ENCODE measurements around the gene PRKAA1.
A peak's percentile ranks its signal among the peaks of the same experiment; 100 is the strongest.

Gene PRKAA1

DNA sequence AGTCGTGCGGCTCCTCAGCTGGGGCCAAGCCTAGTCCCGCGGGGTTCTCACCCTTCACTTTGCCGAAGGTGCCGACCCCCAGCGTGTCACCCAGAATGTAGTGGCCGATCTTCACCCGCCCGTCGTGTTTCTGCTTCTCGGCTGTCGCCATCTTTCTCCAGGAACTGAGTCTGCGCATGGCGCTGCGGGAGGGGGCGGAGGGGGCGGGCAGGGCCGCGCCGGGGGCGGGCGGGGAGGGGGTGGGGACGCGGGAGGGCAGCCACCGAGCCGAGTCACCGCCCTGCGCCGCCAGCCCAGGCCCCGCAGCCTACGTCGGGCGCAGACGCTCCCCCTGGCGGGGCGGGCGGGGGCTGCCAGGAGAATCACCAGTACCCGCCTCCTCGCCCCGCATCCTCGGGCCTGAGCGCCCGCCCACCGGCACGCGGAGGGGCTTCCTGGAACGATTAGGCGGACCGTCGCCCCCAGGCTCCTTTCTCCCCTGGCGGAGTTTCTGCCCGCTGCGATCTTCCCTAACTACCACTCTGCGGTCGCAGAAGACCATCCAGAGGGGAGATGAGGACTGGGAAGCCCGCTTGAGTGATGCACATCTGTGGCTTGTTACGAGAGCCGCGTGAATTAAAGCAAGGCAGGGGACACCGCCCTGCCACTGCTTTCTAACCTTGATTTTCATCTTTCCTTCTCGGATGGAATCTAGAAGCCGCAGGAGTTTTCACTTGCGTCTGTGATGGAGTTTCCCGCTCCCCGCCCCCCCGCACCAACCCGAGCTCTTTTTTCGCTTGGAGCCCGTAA is at the start of gene PRKAA1:
TSS of gene PRKAA1 (minus strand) at position 363 of the 789 bp plus-strand sequence. CDS start at position 178, 185 bp downstream.
- no peak for FAIRE-seq

DNA sequence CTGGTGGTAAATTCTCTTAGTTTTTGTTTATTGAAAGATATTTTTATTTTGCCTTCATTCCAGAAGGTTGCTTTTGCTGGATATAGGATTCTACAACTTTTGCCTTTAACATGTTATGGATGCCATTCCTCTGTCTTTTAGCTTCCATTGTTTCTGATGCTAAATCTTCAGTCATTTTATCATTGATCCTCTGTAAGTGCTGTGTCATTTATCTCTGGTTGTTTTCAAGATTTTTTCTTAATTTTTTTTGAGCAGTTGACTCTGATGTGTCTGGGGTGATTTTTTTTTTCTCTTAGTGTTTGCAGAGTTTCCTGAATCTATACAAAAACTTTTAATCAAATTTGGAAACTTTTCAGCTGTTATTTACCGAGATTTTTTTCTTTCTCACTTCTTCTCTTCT is 49.4 kb upstream of the PRKAA1 start:
- no peak for FAIRE-seq

- FAIRE-seq = no peak
Observed at GRCh38 chr5:40846371-40846770, 48.2 kb upstream of the PRKAA1 start.

DNA sequence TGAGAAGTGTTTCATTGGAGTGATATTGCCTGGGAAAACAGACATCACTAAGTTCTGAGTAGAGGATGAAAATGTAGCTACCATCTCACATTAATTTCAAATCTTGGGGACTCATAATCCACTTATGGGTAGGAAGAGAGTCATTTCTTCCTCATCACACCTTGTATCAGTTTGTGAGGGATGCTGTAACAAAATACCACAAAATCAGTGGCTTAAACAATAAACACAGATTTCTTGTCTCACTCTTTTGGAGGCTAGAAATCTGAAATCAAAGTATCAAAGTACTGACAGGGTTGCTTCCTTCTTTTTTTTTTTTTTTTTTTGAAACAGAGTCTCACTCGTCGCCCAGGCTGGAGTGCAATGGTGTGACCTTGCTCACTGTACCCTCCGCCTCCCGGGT is 46.4 kb upstream of the PRKAA1 start:
- FAIRE-seq = no peak

DNA sequence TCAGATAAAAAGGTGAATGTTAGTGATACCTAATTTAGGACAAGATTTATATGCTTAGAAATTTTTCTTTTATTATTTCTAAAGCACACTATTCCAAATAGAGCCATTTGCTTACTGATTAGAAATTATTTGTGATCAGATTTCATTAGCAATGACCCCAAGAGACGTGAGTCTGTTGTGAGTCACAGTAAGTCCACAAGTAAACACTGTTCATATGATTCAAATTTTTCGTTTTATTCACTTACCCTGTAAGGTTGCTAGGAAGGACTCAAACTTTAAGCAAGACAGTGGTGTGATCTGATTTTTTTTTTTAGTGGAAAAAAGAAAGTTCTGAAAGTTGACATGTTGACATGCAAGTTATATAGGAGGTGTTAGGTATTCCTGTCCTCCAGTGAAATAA is 44.2 kb upstream of the PRKAA1 start:
- no peak for FAIRE-seq

- no peak for FAIRE-seq
Observed at GRCh38 chr5:40841068-40841805, 43.1 kb upstream of the PRKAA1 start, which contains the start of gene CARD6. CARD6 (plus strand) TSS chr5:40841367; CDS start chr5:40841383, 16 bp downstream.

GRCh38 chr5:40838086-40838485 is 39.9 kb upstream of the PRKAA1 start:
- no peak for FAIRE-seq

- FAIRE-seq = peak; percentile 62
Observed at GRCh38 chr5:40834849-40835787, 36.9 kb upstream of the PRKAA1 start, which contains the start of gene RPL37. RPL37 (minus strand) TSS chr5:40835222; CDS start chr5:40835185, 37 bp downstream.

DNA sequence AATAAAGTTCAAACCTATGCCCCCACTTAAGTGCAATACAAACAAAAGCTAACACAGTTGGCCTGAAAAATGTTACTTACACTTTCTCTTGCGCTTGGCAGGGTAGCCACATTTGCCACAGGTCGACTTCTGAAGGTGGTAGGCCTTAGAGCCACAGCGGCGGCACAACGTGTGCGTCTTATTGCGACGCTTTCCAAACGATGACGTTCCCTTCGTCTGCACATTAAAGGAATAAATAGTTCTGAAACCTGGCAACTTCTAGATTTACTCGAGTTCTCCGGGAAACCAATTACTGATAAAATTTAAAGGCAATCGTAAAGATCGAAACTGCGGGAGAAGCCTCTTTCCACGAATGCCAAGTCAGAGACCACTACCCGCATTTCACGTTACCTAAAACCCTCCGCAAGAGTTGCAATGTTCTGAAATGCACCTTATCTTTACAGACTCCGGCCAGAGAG is 36.2 kb upstream of the PRKAA1 start:
- FAIRE-seq = no peak

DNA sequence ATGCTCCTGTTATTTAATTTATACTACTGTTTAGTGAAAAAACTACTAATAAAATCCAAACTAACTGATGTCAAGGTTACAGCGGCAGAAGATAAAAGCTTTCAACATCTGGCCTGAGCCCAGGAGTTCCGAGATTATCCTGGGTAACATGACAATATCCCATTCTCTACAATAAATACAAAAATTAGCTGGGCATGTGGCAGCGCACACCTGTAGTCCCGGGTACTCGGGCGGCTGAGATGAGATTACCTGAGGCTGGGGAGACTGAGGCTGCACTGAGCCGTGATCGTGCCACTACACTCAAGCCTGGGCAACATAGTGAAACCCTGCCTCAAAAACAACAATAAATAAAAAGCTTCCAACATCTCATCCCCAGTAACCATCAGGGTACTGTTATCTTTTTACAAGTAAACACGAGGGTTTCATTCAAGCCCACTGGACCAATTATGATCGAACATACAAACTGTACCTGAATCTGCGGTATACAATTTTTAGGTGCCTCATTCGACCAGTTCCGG is 35.6 kb upstream of the PRKAA1 start:
- no peak for FAIRE-seq

DNA sequence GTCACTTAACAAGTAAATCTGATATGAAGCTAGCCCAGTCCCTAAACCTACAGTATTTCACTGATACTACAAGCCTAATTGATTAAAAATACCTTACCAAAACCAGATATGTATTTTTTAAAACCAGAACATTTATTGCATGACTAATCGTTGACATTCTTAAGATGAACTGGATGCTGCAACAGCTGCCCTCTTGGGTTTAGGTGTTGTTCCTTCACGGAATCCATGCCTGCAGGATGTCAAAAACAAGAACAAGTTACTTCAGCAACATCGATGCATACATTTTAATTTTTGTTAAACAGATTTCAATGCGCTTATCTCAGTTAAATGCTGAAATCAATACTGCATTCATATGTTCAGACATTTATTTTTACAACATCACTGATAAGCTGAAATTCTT is 34.2 kb upstream of the PRKAA1 start:
- FAIRE-seq = no peak

GRCh38 chr5:40831346-40832210 is 33.4 kb upstream of the PRKAA1 start:
- FAIRE-seq = no peak

DNA sequence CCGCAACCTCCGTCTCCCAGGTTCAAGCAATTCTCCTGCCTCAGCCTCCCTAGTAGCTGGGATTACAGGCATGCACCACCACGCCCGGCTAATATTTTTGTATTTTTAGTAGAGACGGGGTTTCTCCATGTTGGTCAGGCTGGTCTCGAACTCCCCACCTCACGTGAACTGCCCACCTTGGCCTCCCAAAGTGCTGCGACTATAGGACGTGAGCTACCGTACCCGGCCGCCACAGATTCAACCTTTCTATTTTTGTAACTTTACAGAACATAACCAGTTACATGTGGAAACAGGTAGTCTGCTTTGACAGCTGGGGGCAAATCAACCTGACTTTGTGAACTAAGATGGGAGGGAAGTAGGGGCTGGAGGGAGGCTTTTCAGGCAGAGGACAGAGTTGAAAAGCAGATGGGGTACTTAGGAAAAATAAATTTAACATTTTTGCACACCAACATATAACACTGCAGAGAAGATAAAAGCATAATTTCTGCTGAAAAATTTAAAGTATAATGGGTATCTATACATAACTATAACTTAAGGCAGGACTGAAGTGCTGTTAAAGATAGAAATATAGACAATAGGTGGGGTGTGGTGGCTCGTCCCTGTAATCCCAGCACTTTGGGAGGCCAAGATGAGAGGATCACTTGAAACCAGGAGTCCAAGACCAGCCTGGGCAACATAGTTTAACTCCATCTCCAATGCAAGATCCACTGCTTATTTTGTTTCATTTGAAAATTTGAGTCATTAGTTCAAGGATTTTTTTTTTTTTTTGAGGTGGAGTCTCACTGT is 31.8 kb upstream of the PRKAA1 start:
- no peak for FAIRE-seq

GRCh38 chr5:40828690-40829661 is 30.8 kb upstream of the PRKAA1 start:
- no peak for FAIRE-seq

GRCh38 chr5:40828021-40828631 is 30.0 kb upstream of the PRKAA1 start:
- FAIRE-seq = no peak

DNA sequence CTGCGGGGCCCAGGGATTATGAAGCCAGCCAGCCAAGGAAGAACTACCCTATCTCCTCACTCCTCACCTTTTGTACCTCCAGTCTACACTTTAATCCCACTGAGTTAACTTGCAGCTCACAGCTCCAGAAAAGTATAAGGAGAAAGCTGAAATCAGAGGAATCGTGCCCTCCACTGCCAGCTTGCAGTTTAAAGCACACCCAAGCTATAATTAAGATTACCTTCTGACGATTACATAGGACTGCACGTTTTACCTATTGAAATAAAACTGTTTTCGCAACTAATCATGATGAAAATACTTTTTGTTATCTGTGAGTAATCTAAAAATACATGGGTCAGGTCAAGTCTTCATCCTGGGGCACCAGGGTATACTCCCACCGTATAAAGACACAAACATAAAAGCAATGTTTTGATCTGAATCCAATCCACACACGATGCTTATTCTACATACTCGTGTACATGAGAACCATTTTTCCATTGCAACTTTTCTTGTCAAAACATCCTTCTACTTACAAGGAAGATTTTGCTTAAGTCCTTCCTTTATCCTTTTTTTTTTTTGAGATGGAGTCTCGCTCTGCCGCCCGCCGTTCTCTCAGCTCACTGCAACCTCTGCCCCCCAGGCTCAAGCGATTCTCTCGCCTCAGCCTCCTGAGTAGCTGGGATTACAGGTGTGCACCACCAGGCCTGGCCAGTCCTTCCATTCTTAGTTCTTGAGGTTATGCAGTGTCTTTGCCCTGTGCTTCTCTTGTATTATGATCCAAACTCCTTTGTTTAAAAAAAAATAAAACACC is 29.2 kb upstream of the PRKAA1 start:
- no peak for FAIRE-seq

DNA sequence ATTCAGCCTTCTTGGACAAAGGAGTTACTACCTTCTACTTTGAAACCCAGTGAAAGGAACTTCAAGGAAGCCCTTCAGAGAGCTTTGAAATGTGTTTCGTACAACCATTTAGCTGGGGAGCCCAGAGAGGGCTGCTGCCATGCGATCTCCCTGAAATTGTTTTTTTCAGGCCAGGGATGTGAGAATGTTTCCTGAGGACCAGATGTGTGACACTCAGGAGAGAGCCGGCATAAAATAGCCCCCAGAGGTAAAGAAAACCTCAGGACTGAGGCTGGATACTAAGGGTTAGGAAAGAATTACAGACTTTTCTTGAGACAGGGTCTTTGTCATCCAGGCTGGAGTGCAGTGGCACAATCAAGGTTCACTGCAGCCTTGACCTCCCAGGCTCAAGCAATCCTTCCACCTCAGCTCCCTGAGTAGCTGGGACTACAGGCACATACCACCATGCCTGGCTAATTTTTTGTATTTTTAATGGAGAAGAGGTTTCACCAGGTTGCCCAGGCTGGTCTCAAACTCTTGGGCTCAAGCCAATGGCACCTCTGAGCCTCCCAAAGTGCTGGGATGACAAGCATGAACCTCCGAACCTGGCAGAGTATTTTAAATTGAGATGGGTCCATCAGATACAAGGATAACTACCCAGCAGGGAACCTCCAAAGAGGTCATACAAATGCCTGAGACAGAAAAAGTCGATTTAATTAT is 28.5 kb upstream of the PRKAA1 start:
- no peak for FAIRE-seq
